Activated CD4-positive, alpha-beta T cell treated with anti-CD3 and anti-CD28 coated beads for 4 hours (primary cell): ENCODE measurements around the gene CCL2.
"Not testable (repeated sequence)": the region's sequence is repeated elsewhere in the genome, so short reads cannot be mapped to it uniquely, and the experiment has no call there.

ENCODE experiments used
- DNase-seq, 2 donors: peaks; one replicate each; pipeline ENCODE4 v3.0.0-alpha.2; 2020

The CCL2 gene

DNA sequence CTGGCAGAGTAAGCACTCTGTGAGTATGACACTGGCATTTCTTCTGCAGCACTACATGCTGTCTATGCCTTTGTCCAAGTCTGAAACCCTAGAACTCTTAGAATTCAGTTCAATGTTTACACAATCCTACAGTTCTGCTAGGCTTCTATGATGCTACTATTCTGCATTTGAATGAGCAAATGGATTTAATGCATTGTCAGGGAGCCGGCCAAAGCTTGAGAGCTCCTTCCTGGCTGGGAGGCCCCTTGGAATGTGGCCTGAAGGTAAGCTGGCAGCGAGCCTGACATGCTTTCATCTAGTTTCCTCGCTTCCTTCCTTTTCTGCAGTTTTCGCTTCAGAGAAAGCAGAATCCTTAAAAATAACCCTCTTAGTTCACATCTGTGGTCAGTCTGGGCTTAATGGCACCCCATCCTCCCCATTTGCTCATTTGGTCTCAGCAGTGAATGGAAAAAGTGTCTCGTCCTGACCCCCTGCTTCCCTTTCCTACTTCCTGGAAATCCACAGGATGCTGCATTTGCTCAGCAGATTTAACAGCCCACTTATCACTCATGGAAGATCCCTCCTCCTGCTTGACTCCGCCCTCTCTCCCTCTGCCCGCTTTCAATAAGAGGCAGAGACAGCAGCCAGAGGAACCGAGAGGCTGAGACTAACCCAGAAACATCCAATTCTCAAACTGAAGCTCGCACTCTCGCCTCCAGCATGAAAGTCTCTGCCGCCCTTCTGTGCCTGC is at the start of gene CCL2:
CCL2 (plus strand) TSS at position 635 of the 730 bp plus-strand sequence; CDS start at position 700, 65 bp downstream.
- DNase-seq, result no peak

GRCh38 chr17:34205401-34205800 is 49.7 kb upstream of the CCL2 start:
- no peak for DNase-seq

GRCh38 chr17:34206569-34206968 is 48.5 kb upstream of the CCL2 start:
- no peak for DNase-seq

GRCh38 chr17:34207572-34207971 is 47.5 kb upstream of the CCL2 start:
- no peak for DNase-seq

DNA sequence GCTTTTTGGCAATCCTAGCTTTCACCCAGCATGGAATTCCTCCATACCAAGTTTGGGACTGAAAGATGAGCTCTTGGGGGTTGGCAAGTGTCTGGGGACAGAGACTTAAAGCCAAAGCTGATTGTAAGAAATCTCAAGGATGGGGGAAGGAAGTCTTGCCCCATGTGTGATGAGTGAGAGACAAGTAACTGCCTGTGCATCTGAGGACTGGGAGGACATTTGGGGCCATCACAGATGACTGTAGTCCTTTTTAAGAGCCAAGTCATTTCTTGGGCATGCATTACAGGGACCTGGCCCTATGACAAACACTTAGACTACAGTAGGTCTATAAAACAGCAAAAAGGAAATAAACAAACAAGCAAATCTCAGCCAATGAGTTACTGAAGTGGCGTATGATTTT is 36.3 kb upstream of the CCL2 start:
- no peak for DNase-seq

GRCh38 chr17:34219405-34219804 is 35.7 kb upstream of the CCL2 start:
- no peak for DNase-seq

DNA sequence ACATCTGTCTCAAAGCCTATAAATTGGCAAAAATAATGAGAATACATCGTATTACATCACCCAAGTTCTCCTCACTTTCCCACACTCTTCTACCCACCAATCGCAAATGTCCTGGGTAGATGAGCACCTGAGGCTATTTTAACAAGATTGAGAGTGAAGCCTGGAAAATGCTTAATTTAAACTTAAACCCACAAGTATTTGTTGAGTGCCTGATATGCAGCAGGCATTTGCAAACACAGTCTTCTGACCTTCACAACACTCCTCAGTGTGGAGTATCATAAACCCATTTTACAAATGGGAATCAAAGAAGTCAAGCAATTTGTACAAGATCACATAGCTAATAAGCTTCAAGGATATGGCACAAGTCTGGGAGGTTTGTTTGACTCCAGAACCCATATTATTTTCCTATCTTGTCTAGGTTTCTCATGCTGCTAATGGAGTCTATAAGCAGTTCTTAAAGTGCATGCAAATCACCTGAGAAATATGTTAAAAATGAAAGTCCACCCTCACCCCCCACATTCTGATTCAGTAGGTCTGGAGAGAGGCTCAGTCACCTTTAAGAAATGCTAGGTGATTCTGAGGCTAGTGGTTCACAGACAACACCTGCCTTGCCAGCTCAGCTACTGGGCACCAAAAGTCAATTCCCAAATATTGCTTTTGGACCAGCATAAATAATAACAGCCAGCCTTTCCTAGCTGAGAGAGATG is 34.9 kb upstream of the CCL2 start:
- DNase-seq, result no peak

GRCh38 chr17:34220752-34221395 is 34.2 kb upstream of the CCL2 start:
- no peak for DNase-seq

DNA sequence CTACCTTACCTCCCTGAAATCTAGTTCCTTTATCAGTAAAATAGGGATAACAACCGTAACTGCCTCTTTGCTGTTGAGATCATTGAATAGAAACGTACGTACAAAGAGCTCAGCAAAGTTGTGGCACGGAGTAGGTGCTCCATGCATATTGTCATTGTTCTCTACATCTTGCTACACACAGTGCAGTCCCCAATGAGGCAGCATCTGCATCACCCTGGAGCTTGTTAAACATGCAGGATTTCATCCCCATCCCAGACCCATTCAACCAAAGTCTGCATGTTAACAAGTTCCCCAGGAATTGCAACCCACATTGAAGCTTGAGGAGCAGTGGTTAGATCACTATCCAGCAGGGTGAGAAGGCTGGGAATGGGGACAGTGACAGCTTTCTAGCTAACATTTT is 33.7 kb upstream of the CCL2 start:
- no peak for DNase-seq

GRCh38 chr17:34222722-34223497 is 32.2 kb upstream of the CCL2 start:
- no peak for DNase-seq

- no peak for DNase-seq
Observed at GRCh38 chr17:34225046-34225445, 30.0 kb upstream of the CCL2 start.

GRCh38 chr17:34226011-34226743 is 28.9 kb upstream of the CCL2 start:
- no peak for DNase-seq

- DNase-seq, result no peak
Observed at GRCh38 chr17:34226744-34227034, 28.4 kb upstream of the CCL2 start.

- DNase-seq, result not testable (repeated sequence)
Observed at GRCh38 chr17:34227293-34227692, 27.8 kb upstream of the CCL2 start.

- DNase-seq, result no peak
Observed at GRCh38 chr17:34227707-34228106, 27.4 kb upstream of the CCL2 start.

DNA sequence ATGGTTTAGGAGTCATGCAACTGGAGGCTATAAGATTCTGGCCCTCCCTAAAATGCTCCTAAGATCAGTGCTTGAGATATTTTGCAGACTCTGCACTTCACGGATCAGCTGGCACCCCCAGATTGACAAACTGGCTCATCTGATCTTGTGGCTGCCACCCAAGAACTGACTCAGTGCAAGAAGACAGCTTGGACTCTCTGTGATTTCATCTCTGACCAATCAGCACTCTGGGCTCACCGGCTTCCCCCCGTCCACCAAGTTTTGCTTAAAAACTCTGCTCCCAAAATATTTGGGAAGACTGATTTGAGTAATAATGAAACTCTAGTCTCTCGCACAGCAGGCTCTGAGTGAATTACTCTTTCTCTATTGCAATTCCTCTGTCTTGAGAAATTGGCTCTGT is 26.3 kb upstream of the CCL2 start:
- DNase-seq, result no peak

DNA sequence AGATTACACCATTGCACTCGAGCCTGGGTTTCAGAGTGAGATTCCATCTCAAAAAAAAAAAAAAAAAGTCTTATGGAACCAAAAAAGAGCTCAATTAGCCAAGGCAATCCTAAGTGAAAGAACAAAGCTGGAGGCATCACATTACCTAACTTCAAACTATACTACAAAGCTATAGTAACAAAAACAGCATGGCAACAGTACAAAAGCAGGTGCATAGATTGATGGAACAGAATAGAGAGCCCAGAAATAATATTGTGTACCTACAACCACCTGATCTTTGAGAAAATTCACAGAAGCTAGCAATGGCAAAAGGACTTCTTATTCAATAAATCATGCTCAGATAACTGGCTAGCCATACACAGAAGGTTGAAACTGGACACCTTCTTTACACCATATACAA is 24.7 kb upstream of the CCL2 start:
- no peak for DNase-seq

GRCh38 chr17:34234616-34235015 is 20.5 kb upstream of the CCL2 start:
- DNase-seq, result no peak

GRCh38 chr17:34235389-34236028 is 19.6 kb upstream of the CCL2 start:
- DNase-seq, result no peak

DNA sequence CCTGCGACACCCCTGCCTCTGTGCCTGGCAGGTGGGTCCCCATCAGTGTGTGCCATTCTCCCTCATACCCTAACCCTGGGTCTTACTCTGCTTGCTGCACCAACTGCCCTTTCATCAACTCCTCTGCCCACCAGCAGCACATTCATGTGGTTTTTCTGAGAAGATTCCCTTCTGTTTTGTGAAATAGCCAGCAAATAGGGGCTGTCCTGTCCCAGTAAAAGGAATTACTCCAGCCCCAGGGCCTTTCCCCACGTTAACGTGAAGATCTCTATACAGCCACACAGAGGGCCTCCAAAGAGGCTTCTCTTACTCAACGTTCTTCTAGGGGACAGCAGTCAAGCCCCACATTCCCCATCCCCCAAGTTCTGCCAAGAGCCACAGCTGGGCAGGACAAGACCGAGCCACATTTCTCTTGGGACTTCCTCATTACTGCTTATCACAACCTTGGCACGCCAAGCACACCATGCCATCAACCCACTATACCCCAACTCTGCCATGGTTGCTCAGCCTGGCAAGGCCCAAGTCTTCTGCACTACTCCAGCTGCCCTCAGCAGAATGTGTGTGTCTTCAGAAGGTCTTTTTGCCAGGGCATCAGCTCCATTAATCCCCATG is 18.7 kb upstream of the CCL2 start:
- DNase-seq, result no peak

- no peak for DNase-seq
Observed at GRCh38 chr17:34237458-34237857, 17.6 kb upstream of the CCL2 start.

DNA sequence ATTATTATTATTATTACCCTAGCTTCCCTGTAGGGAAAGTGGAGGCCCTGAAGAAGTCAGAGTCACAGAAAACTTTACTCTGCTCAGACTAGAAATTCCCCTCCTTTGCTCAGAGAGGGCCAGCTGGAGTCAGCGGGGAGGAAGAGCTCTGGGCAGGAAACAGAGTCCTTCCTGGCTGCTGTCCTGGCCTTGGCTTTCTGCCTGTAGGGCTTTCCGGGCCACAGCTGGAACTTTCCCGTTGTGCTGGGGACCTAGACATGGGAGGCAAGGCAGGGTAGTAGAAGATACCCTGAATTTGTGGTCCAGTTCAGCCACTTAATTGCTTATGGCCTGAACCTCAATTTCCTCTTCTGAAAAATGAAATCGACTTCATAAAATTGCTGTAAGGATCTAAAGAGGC is 14.0 kb upstream of the CCL2 start:
- no peak for DNase-seq
